H9 (cell line): ENCODE results near the gene CFDP1. TPM values are rescaled to one million over a fixed set of nuclear protein-coding genes. Genes with fewer than 3 reads are reported as not detected.

Experiments
- DNase-seq: peaks from one replicate; pipeline ENCODE4 v3.0.0-alpha.2; 2017
- H2AFZ ChIP-seq: one replicate; pipeline ENCODE4 v1.6.1; 2013; ENCODE audit warnings: mild to moderate bottlenecking, low read length, control low read depth, moderate library complexity
- H2AK5ac ChIP-seq: 2 replicates; pipeline ENCODE4 v1.6.1; 2013; ENCODE audit warnings: low read length, control low read depth, mixed read lengths; ENCODE audit not compliant: insufficient read length
- H2BK120ac ChIP-seq: one replicate; pipeline ENCODE4 v1.6.1; 2013; ENCODE audit warnings: low read depth, mild to moderate bottlenecking, low read length, control low read depth, inconsistent platforms; ENCODE audit not compliant: poor library complexity, severe bottlenecking
- H2BK12ac ChIP-seq: 2 replicates; pipeline ENCODE4 v1.6.1; 2013; ENCODE audit warnings: low read length, control low read depth, mixed read lengths, low read depth; ENCODE audit not compliant: insufficient read length
- H2BK15ac ChIP-seq: 2 replicates; pipeline ENCODE4 v1.6.1; 2013; ENCODE audit warnings: low read depth, low read length, control low read depth
- H2BK20ac ChIP-seq: one replicate; pipeline ENCODE4 v1.6.1; 2013; ENCODE audit warnings: low read depth, mild to moderate bottlenecking, low read length, control low read depth, inconsistent platforms; ENCODE audit not compliant: poor library complexity, severe bottlenecking
- H2BK5ac ChIP-seq: 2 replicates; pipeline ENCODE4 v1.6.1; 2013; ENCODE audit warnings: low read length, control low read depth, mixed read lengths; ENCODE audit not compliant: insufficient read length
- H3K14ac ChIP-seq: 2 replicates; pipeline ENCODE4 v1.6.1; 2013; ENCODE audit warnings: low read length, control low read depth; ENCODE audit not compliant: insufficient read depth
- H3K18ac ChIP-seq: 2 replicates; pipeline ENCODE4 v1.6.1; 2013; ENCODE audit warnings: low read depth, mild to moderate bottlenecking, mixed read lengths, low read length, control low read depth; ENCODE audit not compliant: insufficient read length
- H3K23ac ChIP-seq: 2 replicates; pipeline ENCODE4 v1.6.1; 2013; ENCODE audit warnings: low read length, control low read depth, mixed read lengths, low read depth; ENCODE audit not compliant: insufficient read length
- H3K23me2 ChIP-seq: 2 replicates; pipeline ENCODE4 v1.6.1; 2013; ENCODE audit warnings: low read depth, mild to moderate bottlenecking, mixed read lengths, low read length, control low read depth; ENCODE audit not compliant: insufficient read length, poor library complexity, severe bottlenecking
- H3K27ac ChIP-seq: 2 replicates; pipeline ENCODE4 v1.5.1; 2013; ENCODE audit warnings: low read length, control low read depth, mixed read lengths, low read depth; ENCODE audit not compliant: insufficient read length
- H3K27me3 ChIP-seq: 2 replicates; pipeline ENCODE4 v1.6.1; 2013; ENCODE audit warnings: low read length, control low read depth, inconsistent platforms; ENCODE audit not compliant: insufficient read depth
- H3K4ac ChIP-seq: 2 replicates; pipeline ENCODE4 v1.6.1; 2013; ENCODE audit warnings: low read depth, mild to moderate bottlenecking, control low read depth, inconsistent platforms, low read length, moderate library complexity
- H3K4me1 ChIP-seq: 2 replicates; pipeline ENCODE4 v1.6.1; 2013; ENCODE audit warnings: low read length, control low read depth, inconsistent platforms; ENCODE audit not compliant: insufficient read depth
- H3K4me2 ChIP-seq: 2 replicates; pipeline ENCODE4 v1.6.1; 2013; ENCODE audit warnings: low read length, control low read depth, mixed read lengths; ENCODE audit not compliant: insufficient read length, insufficient read depth
- H3K56ac ChIP-seq: 2 replicates; pipeline ENCODE4 v1.6.1; 2013; ENCODE audit warnings: low read depth, mild to moderate bottlenecking, mixed read lengths, low read length, control low read depth; ENCODE audit not compliant: insufficient read length
- H3K79me1 ChIP-seq: 2 replicates; pipeline ENCODE4 v1.6.1; 2013; ENCODE audit warnings: low read depth, mild to moderate bottlenecking, moderate library complexity, low read length, control low read depth, inconsistent platforms; ENCODE audit not compliant: insufficient read depth, poor library complexity, severe bottlenecking
- H3K79me2 ChIP-seq: 2 replicates; pipeline ENCODE4 v1.6.1; 2013; ENCODE audit warnings: low read length, control low read depth, inconsistent platforms; ENCODE audit not compliant: insufficient read depth
- H3K9ac ChIP-seq: 2 replicates; pipeline ENCODE4 v1.6.1; 2013; ENCODE audit warnings: low read length, control low read depth, mixed read lengths; ENCODE audit not compliant: insufficient read length; ENCODE audit errors: extremely low read depth
- H3K9me3 ChIP-seq: one replicate; pipeline ENCODE4 v1.6.1; 2013; ENCODE audit warnings: low read depth, low read length, inconsistent platforms; ENCODE audit not compliant: control insufficient read depth
- H3T11ph ChIP-seq: one replicate; pipeline ENCODE4 v1.6.1; 2013; ENCODE audit warnings: mild to moderate bottlenecking, low read length, control low read depth, inconsistent platforms
- H4K20me1 ChIP-seq: one replicate; pipeline ENCODE4 v1.6.1; 2013; ENCODE audit not compliant: control insufficient read depth, insufficient read length, insufficient read depth
- H4K5ac ChIP-seq: 2 replicates; pipeline ENCODE4 v1.6.1; 2013; ENCODE audit warnings: low read depth, mild to moderate bottlenecking, mixed read lengths, low read length, control low read depth; ENCODE audit not compliant: insufficient read length
- H4K8ac ChIP-seq: replicated peaks from 2 replicates; pipeline ENCODE4 v1.6.1; 2013; ENCODE audit warnings: low read length, control low read depth, mixed read lengths, low read depth; ENCODE audit not compliant: insufficient read length
- H4K91ac ChIP-seq: 2 replicates; pipeline ENCODE4 v1.6.1; 2013; ENCODE audit warnings: low read depth, mild to moderate bottlenecking, moderate library complexity, mixed read lengths, low read length, control low read depth; ENCODE audit not compliant: insufficient read length
- H3K27ac Mint-ChIP-seq, 3 experiments: 2 replicates in 2 of 3; 3 replicates in 1 of 3; pipeline ENCODE4 v1.8.0; 2020 to 2021; ENCODE audit warnings: mixed read lengths in 3 of 3, mild to moderate bottlenecking in 1 of 3, moderate library complexity in 1 of 3
- H3K27me3 Mint-ChIP-seq: 2 replicates; pipeline ENCODE4 v1.8.0; 2021; ENCODE audit warnings: low read depth, mild to moderate bottlenecking, moderate library complexity, mixed read lengths
- H3K36me3 Mint-ChIP-seq, 3 experiments: 2 replicates in 2 of 3; 3 replicates in 1 of 3; pipeline ENCODE4 v1.8.0; 2020 to 2021; ENCODE audit warnings: low read depth in 3 of 3, mixed read lengths in 3 of 3; ENCODE audit not compliant: insufficient read depth in 1 of 3
- H3K4me1 Mint-ChIP-seq, 2 experiments: 2 replicates each; pipeline ENCODE4 v1.8.0; 2020; ENCODE audit warnings: mixed read lengths in 2 of 2
- H3K4me3 Mint-ChIP-seq, 2 experiments: 2 replicates in 1 of 2; 3 replicates in 1 of 2; pipeline ENCODE4 v1.8.0; 2020 to 2021; ENCODE audit warnings: mild to moderate bottlenecking in 2 of 2, mixed read lengths in 2 of 2, moderate library complexity in 1 of 2
- H3K9me3 Mint-ChIP-seq, 2 experiments: 2 replicates in 1 of 2; 3 replicates in 1 of 2; pipeline ENCODE4 v1.8.0; 2020; ENCODE audit warnings: mild to moderate bottlenecking in 2 of 2, mixed read lengths in 2 of 2, moderate library complexity in 1 of 2
- CTCF ChIP-seq: fragments of 200-600 bp; sonication (generic); conservative IDR thresholded peaks from 3 replicates; pipeline ENCODE4 v1.8.0; 2021; ENCODE audit warnings: antibody characterized with exemption, mild to moderate bottlenecking
- WGBS: extraction: QIAGEN DNeasy Blood & Tissue Kit; methylation state at CpG from one replicate; pipeline ENCODE4 v1.1.7; 2013; ENCODE audit warnings: missing lambda C conversion rate, low lambda C conversion rate, mixed read lengths; ENCODE audit not compliant: insufficient read length; ENCODE audit errors: extremely low coverage; 5-methylcytosine and 5-hydroxymethylcytosine counted together
- total RNA-seq: library from RNA; stranded (reverse); gene quantifications from 2 replicates; pipeline ENCODE4 v1.2.1, GENCODE V29; 2021

Gene CFDP1
- total RNA-seq, 1 experiment from 2014 or later: 89.2 TPM

GRCh38 chr16:75261590-75262078, 171.7 kb downstream of the CFDP1 start:
- no peak overlapping the region for H3T11ph ChIP-seq
- H4K20me1 ChIP-seq: peaks cover 6% of the 10 kb centered on the region
- H2BK20ac ChIP-seq: no peak overlapping the region
- H3K27me3 ChIP-seq: no peaks in the 10 kb centered on the region
- peak overlapping the region; percentile 32 to 96 (median 76); a peak in 5 of 7 replicates for H3K27ac Mint-ChIP-seq
- H2BK15ac ChIP-seq: no peak overlapping the region
- H3K18ac ChIP-seq: no peak overlapping the region
- no peak overlapping the region for H2BK12ac ChIP-seq
- no peak overlapping the region for H3K9ac ChIP-seq
- no peak for TF ChIP-seq CTCF
- H3K4me1 ChIP-seq: peaks cover 6% of the 10 kb centered on the region; the same call in 1 of the 2 replicates
- WGBS: no CpG with 5 or more reads among the region's 3 CpGs
- no peak overlapping the region for H3K27ac ChIP-seq
- no peak overlapping the region for H3K4ac ChIP-seq
- peaks cover 56 to 58% of the 10 kb centered on the region in 2 experiments for H3K4me1 Mint-ChIP-seq
- no peak overlapping the region for H4K91ac ChIP-seq
- no peak overlapping the region for H2AK5ac ChIP-seq
- H2BK120ac ChIP-seq: no peak overlapping the region
- no peaks in the 10 kb centered on the region for H3K9me3 ChIP-seq
- H3K23ac ChIP-seq: no peak overlapping the region
- H4K5ac ChIP-seq: no peak overlapping the region
- peaks cover 13% of the 10 kb centered on the region for H3K23me2 ChIP-seq
- H3K4me2 ChIP-seq: no peak overlapping the region
- no peak overlapping the region for H2BK5ac ChIP-seq
- H4K8ac ChIP-seq: no peak overlapping the region
- no peak overlapping the region for H3K56ac ChIP-seq
- H3K79me1 ChIP-seq: peaks cover 15% of the 10 kb centered on the region
- no peak overlapping the region for H3K14ac ChIP-seq
- peaks cover 34% of the 10 kb centered on the region; the same call in 1 of the 2 replicates for H3K79me2 ChIP-seq
- H3K27me3 Mint-ChIP-seq: no peaks in the 10 kb centered on the region
- H3K36me3 Mint-ChIP-seq: peaks cover 5 to 9% (median 6%) of the 10 kb centered on the region in 3 experiments; a peak in 5 of 7 replicates
- no peak for DNase-seq
- no peaks in the 10 kb centered on the region for H3K9me3 Mint-ChIP-seq
- no peak overlapping the region for H2AFZ ChIP-seq
- no peak overlapping the region; a peak in 1 of 5 replicates for H3K4me3 Mint-ChIP-seq
